NCI-H1694 treated with DMSO at 0.1 percent for 48 hours (cell line): Measurements from ENCODE around the gene CDC14A.
"Not testable (repeated sequence)": the region's sequence is repeated elsewhere in the genome, so short reads cannot be mapped to it uniquely, and the experiment has no call there.

Experiments used
- DNase-seq: peaks from one replicate; lab custom pipeline; 2025; lab: John Stamatoyannopoulos, UW

CDC14A gene

GRCh38 chr1:100337878-100338277 is 14.4 kb upstream of the CDC14A start:
- DNase-seq = not testable (repeated sequence)

- not testable (repeated sequence) for DNase-seq
Observed at GRCh38 chr1:100339735-100340134, 12.6 kb upstream of the CDC14A start.

- DNase-seq = no peak
Observed at GRCh38 chr1:100340494-100340893, 11.8 kb upstream of the CDC14A start.

GRCh38 chr1:100342348-100342747 is 10.0 kb upstream of the CDC14A start:
- no peak for DNase-seq

- DNase-seq = no peak
Observed at GRCh38 chr1:100343897-100344296, 8.4 kb upstream of the CDC14A start.

- no peak for DNase-seq
Observed at GRCh38 chr1:100344774-100345173, 7.5 kb upstream of the CDC14A start.

GRCh38 chr1:100346387-100346786 is 5.9 kb upstream of the CDC14A start:
- no peak for DNase-seq

GRCh38 chr1:100347009-100347966 is 5.0 kb upstream of the CDC14A start:
- DNase-seq = no peak

GRCh38 chr1:100348549-100349144 is 3.7 kb upstream of the CDC14A start:
- no peak for DNase-seq

- no peak for DNase-seq
Observed at GRCh38 chr1:100349246-100349645, 3.1 kb upstream of the CDC14A start.

- DNase-seq = no peak
Observed at GRCh38 chr1:100350787-100351094, 1.6 kb upstream of the CDC14A start.

GRCh38 chr1:100351095-100351887 is 1.0 kb upstream of the CDC14A start:
- peak; percentile 82 for DNase-seq

GRCh38 chr1:100353071-100353801 is 930 bp downstream of the CDC14A start:
- no peak for DNase-seq

- DNase-seq = no peak
Observed at GRCh38 chr1:100353988-100354387, 1.7 kb downstream of the CDC14A start.

GRCh38 chr1:100354971-100355394 is 2.7 kb downstream of the CDC14A start:
- no peak for DNase-seq

- no peak for DNase-seq
Observed at GRCh38 chr1:100358210-100358609, 5.9 kb downstream of the CDC14A start.

GRCh38 chr1:100359139-100359538 is 6.8 kb downstream of the CDC14A start:
- DNase-seq = no peak

GRCh38 chr1:100360790-100361510 is 8.6 kb downstream of the CDC14A start:
- no peak for DNase-seq

GRCh38 chr1:100361511-100362089 is 9.3 kb downstream of the CDC14A start:
- no peak for DNase-seq

GRCh38 chr1:100362821-100363466 is 10.6 kb downstream of the CDC14A start:
- no peak for DNase-seq
